OCI-LY1 (cell line): ENCODE measurements around the gene NIPAL1.

ENCODE experiments used
- H2AFZ ChIP-seq: fragments of 200-600 bp; sonication (generic), shearing (Covaris generic); 2 replicates; pipeline ENCODE4 v1.6.0; 2014; ENCODE audit warnings: antibody characterized with exemption, mild to moderate bottlenecking, low read length
- H3F3A ChIP-seq: fragments of 200-600 bp; sonication (generic), shearing (Covaris generic); 2 replicates; pipeline ENCODE4 v1.6.0; 2014; ENCODE audit warnings: mild to moderate bottlenecking, antibody characterized with exemption, low read length, moderate library complexity; ENCODE audit not compliant: insufficient read depth
- H3K27ac ChIP-seq: fragments of 200-600 bp; sonication (generic); 2 replicates; pipeline ENCODE4 v1.5.1; 2014; ENCODE audit warnings: low read length, mixed run types, mild to moderate bottlenecking, low read depth; ENCODE audit not compliant: poor library complexity, severe bottlenecking
- H3K27me3 ChIP-seq: fragments of 200-600 bp; sonication (generic); 2 replicates; pipeline ENCODE4 v1.6.0; 2014; ENCODE audit warnings: antibody characterized with exemption, mild to moderate bottlenecking, low read length, moderate library complexity; ENCODE audit not compliant: insufficient read depth
- H3K36me3 ChIP-seq: fragments of 200-600 bp; sonication (generic); 2 replicates; pipeline ENCODE4 v1.6.1; 2014; ENCODE audit warnings: mild to moderate bottlenecking, antibody characterized with exemption, low read length, moderate library complexity, mixed read lengths; ENCODE audit not compliant: insufficient read depth
- H3K4me1 ChIP-seq: fragments of 200-600 bp; sonication (generic); 2 replicates; pipeline ENCODE4 v1.5.1; 2014; ENCODE audit warnings: mild to moderate bottlenecking, low read length, moderate library complexity; ENCODE audit not compliant: insufficient read depth, severe bottlenecking
- H3K4me2 ChIP-seq: fragments of 200-600 bp; sonication (generic), shearing (Covaris generic); 2 replicates; pipeline ENCODE4 v1.6.1; 2014; ENCODE audit warnings: low read length
- H3K4me3 ChIP-seq: fragments of 200-600 bp; sonication (generic); 2 replicates; pipeline ENCODE4 v1.5.1; 2014; ENCODE audit warnings: low read length, low read depth, mild to moderate bottlenecking, mixed read lengths; ENCODE audit not compliant: poor library complexity, severe bottlenecking
- H3K79me2 ChIP-seq: fragments of 200-600 bp; shearing (Covaris generic); 2 replicates; pipeline ENCODE4 v1.6.1; 2016; ENCODE audit warnings: mixed run types, low read length, mixed read lengths; ENCODE audit not compliant: insufficient read depth
- H3K9ac ChIP-seq: fragments of 200-600 bp; sonication (generic), shearing (Covaris generic); 2 replicates; pipeline ENCODE4 v1.6.1; 2014; ENCODE audit warnings: mild to moderate bottlenecking, low read length, mixed read lengths
- H3K9me2 ChIP-seq: fragments of 200-600 bp; sonication (generic), shearing (Covaris generic); 2 replicates; pipeline ENCODE4 v1.6.1; 2014; ENCODE audit warnings: low read depth, mild to moderate bottlenecking, low read length, mixed read lengths
- H3K9me3 ChIP-seq: fragments of 200-600 bp; shearing (Covaris generic); 2 replicates; pipeline ENCODE4 v1.6.1; 2014; ENCODE audit warnings: low read length, mixed read lengths
- H4K20me1 ChIP-seq: fragments of 200-600 bp; sonication (generic), shearing (Covaris generic); 2 replicates; pipeline ENCODE4 v1.6.0; 2016; ENCODE audit warnings: mild to moderate bottlenecking, low read length; ENCODE audit not compliant: insufficient read depth
- CTCF ChIP-seq: fragments of 200-600 bp; sonication (generic), shearing (Covaris generic); IDR thresholded peaks from 2 replicates; pipeline ENCODE4 v1.5.1; 2017; ENCODE audit warnings: mild to moderate bottlenecking, antibody characterized with exemption, low read length, moderate library complexity, mixed read lengths
- EZH2 ChIP-seq: fragments of 200-600 bp; sonication (generic), shearing (Covaris generic); IDR thresholded peaks from 2 replicates; pipeline ENCODE4 v1.8.0; 2017; ENCODE audit warnings: borderline replicate concordance, mixed run types, mild to moderate bottlenecking, antibody characterized with exemption, low read length, moderate library complexity, mixed read lengths

The NIPAL1 gene

GRCh38 chr4:48046059-48046458, 29.5 kb downstream of the NIPAL1 start:
- no peaks in the 10 kb centered on the region for H3K9me3 ChIP-seq
- H3K9me2 ChIP-seq: no peaks in the 10 kb centered on the region
- no peaks in the 10 kb centered on the region for H3K79me2 ChIP-seq
- H3K4me1 ChIP-seq: peaks cover 56% of the 10 kb centered on the region
- H2AFZ ChIP-seq: no peak overlapping the region
- no peak overlapping the region for H3K4me3 ChIP-seq
- no peak overlapping the region for H3K9ac ChIP-seq
- H3K27ac ChIP-seq: no peak overlapping the region
- no peaks in the 10 kb centered on the region for H3K27me3 ChIP-seq
- H3K4me2 ChIP-seq: no peak overlapping the region
- H3F3A ChIP-seq: no peaks in the 10 kb centered on the region
- TF ChIP-seq EZH2 (no peak), CTCF (no peak)
- no peaks in the 10 kb centered on the region for H4K20me1 ChIP-seq
- H3K36me3 ChIP-seq: no peaks in the 10 kb centered on the region

DNA sequence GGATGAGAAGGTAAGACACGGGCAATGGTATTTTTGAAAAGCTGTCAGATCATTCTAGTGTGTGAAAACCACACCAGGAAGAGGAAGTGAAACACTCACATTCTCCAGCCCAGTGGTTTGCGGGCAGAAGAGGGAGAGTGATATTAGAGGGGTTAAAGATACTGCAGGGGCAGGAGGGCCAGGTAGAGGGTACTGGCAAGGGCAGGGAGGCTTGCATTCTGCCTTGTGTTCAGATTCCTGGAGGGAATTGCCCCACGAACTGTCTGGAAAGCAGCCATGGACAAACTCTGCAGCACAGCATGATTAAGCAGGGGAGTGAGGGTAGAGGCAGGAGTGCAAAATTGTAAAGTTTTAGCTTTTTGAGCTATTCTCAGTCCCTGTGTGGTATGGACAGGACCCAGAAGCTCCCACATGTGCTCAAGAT, 30.9 kb downstream of the NIPAL1 start:
- H3K4me2 ChIP-seq: peak overlapping the region; percentile 35
- no peaks in the 10 kb centered on the region for H3K79me2 ChIP-seq
- peak overlapping the region; percentile 53 for H3K27ac ChIP-seq
- no peaks in the 10 kb centered on the region for H3K27me3 ChIP-seq
- no peaks in the 10 kb centered on the region for H3K36me3 ChIP-seq
- H2AFZ ChIP-seq: no peak overlapping the region
- H3K4me1 ChIP-seq: peaks cover 56% of the 10 kb centered on the region
- no peaks in the 10 kb centered on the region for H3K9me2 ChIP-seq
- H4K20me1 ChIP-seq: no peaks in the 10 kb centered on the region
- H3K4me3 ChIP-seq: no peak overlapping the region
- no peak for TF ChIP-seq CTCF
- TF ChIP-seq EZH2: no peak
- no peaks in the 10 kb centered on the region for H3K9me3 ChIP-seq
- no peaks in the 10 kb centered on the region for H3F3A ChIP-seq
- H3K9ac ChIP-seq: no peak overlapping the region; the same call in 1 of the 2 replicates

DNA sequence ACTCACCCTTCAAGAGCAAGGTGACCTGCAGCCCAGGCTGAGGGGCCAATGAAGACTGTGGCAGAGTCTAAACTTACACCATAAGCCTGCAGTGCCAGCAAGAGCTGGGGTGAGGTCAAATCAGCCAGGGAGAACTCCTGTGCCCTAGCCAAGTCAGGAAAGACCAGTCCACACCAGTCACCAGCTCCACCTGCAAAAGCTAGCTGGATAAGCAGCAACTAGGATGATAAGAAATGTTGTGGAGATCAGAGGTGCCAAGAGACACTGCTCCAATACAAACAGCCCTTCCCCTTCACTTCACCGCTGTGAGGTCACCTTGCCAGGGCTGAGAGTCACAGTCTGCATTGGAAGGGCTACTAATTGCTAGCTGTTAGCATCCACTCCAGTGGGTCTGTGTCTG, 31.3 kb downstream of the NIPAL1 start:
- TF ChIP-seq CTCF (no peak), EZH2 (no peak)
- Histone ChIP-seq H3F3A (no peaks in the 10 kb centered on the region), H3K4me3 (no peak overlapping the region), H3K36me3 (no peaks in the 10 kb centered on the region), H3K4me1 (peaks cover 56% of the 10 kb centered on the region), H3K9ac (no peak overlapping the region; the same call in 1 of the 2 replicates), H3K27me3 (no peaks in the 10 kb centered on the region), H3K27ac (peak overlapping the region; percentile 53), H3K79me2 (no peaks in the 10 kb centered on the region), H3K4me2 (peak overlapping the region; percentile 35), H3K9me2 (no peaks in the 10 kb centered on the region), H2AFZ (no peak overlapping the region), H3K9me3 (no peaks in the 10 kb centered on the region), H4K20me1 (no peaks in the 10 kb centered on the region)
